IMR-90 (cell line): Measurements from ENCODE around the gene SH3RF1. TPM values are rescaled to one million over a fixed set of nuclear protein-coding genes. Genes with fewer than 3 reads are reported as not detected.
A peak's percentile ranks its signal among the peaks of the same experiment; 100 is the strongest.

ENCODE experiments used
- ATAC-seq: fragments of 200-7000 bp; cut with Tn5 transposase; 2 replicates; pipeline ENCODE4 v1.9.1; 2020; ENCODE audit warnings: low read depth, mild to moderate bottlenecking, moderate library complexity
- BruUV-seq: library from RNA; stranded (reverse); fragments of 400-500 nt; replicated peaks from 2 replicates; lab custom pipeline; 2021; lab: Mats Ljungman, UMichigan
- CTCF ChIA-PET: fragments of 300-600 bp; formaldehyde crosslinking; extraction: SDS; loops from one replicate; lab custom pipeline; 2021; ENCODE audit warnings: antibody characterized with exemption; lab: Yijun Ruan, JAX
- POLR2A ChIA-PET: fragments of 300-600 bp; sonication (Branson Sonifier 250); formaldehyde crosslinking; loops from one replicate; lab custom pipeline; 2022; ENCODE audit warnings: antibody characterized with exemption; ENCODE audit not compliant: unreplicated experiment; lab: Charles Lee
- DNase-seq: peaks from one replicate; pipeline ENCODE4 v3.0.0; 2013
- H2AFZ ChIP-seq: replicated peaks from 2 replicates; pipeline ENCODE3; 2013; ENCODE audit warnings: low read length, mild to moderate bottlenecking; ENCODE audit not compliant: poor library complexity
- H2AK5ac ChIP-seq: 2 replicates; pipeline ENCODE4 v1.6.1; 2013; ENCODE audit warnings: low read depth, low read length, inconsistent platforms
- H2AK9ac ChIP-seq: replicated peaks from 2 replicates; pipeline ENCODE3; 2013; ENCODE audit warnings: mild to moderate bottlenecking, low read depth, low read length, moderate library complexity; ENCODE audit not compliant: poor library complexity
- H2BK120ac ChIP-seq: 2 replicates; pipeline ENCODE4 v1.6.1; 2013; ENCODE audit warnings: low read depth, low read length, inconsistent platforms
- H2BK15ac ChIP-seq: 3 replicates; pipeline ENCODE4 v1.6.1; 2013; ENCODE audit warnings: low read depth, low read length, inconsistent platforms
- H2BK20ac ChIP-seq: 2 replicates; pipeline ENCODE4 v1.6.1; 2013; ENCODE audit warnings: low read depth, mild to moderate bottlenecking, inconsistent platforms, low read length, moderate library complexity
- H2BK5ac ChIP-seq: 2 replicates; pipeline ENCODE4 v1.6.1; 2013; ENCODE audit warnings: mild to moderate bottlenecking, low read depth, low read length, inconsistent platforms; ENCODE audit not compliant: poor library complexity, severe bottlenecking
- H3K14ac ChIP-seq: replicated peaks from 2 replicates; pipeline ENCODE4 v1.6.1; 2013; ENCODE audit warnings: low read depth, low read length, inconsistent platforms
- H3K18ac ChIP-seq: 2 replicates; pipeline ENCODE4 v1.6.1; 2013; ENCODE audit warnings: low read depth, low read length, control low read depth
- H3K23ac ChIP-seq: 2 replicates; pipeline ENCODE4 v1.6.1; 2013; ENCODE audit warnings: low read depth, low read length, inconsistent platforms
- H3K27ac ChIP-seq: 2 replicates; pipeline ENCODE4 v1.5.1; 2013; ENCODE audit warnings: mild to moderate bottlenecking, control low read depth, low read length; ENCODE audit not compliant: insufficient read depth
- H3K27me3 ChIP-seq: 2 replicates; pipeline ENCODE4 v1.6.1; 2013; ENCODE audit warnings: low read length; ENCODE audit not compliant: control insufficient read depth, insufficient read depth
- H3K36me3 ChIP-seq: 2 replicates; pipeline ENCODE4 v1.6.1; 2013; ENCODE audit warnings: low read length, mixed read lengths; ENCODE audit not compliant: control insufficient read depth, insufficient read depth
- H3K4ac ChIP-seq: 2 replicates; pipeline ENCODE4 v1.6.1; 2013; ENCODE audit warnings: low read depth, low read length, inconsistent platforms
- H3K4me1 ChIP-seq: 2 replicates; pipeline ENCODE4 v1.6.1; 2013; ENCODE audit warnings: low read length, mixed read lengths; ENCODE audit not compliant: control insufficient read depth, insufficient read depth
- H3K4me2 ChIP-seq: 2 replicates; pipeline ENCODE4 v1.6.1; 2013; ENCODE audit warnings: low read depth, mild to moderate bottlenecking, control low read depth, low read length, moderate library complexity
- H3K4me3 ChIP-seq: 2 replicates; pipeline ENCODE4 v1.5.1; 2013; ENCODE audit warnings: low read depth, mild to moderate bottlenecking, control low read depth, low read length, moderate library complexity; ENCODE audit not compliant: insufficient read depth
- H3K56ac ChIP-seq: 2 replicates; pipeline ENCODE4 v1.6.1; 2013; ENCODE audit warnings: low read length, inconsistent platforms; ENCODE audit not compliant: insufficient read depth; ENCODE audit errors: extremely low read depth
- H3K79me1 ChIP-seq, 2 experiments: 2 replicates each; pipeline ENCODE4 v1.6.1; 2013; ENCODE audit warnings: low read length in 2 of 2, inconsistent platforms in 1 of 2, low read depth in 1 of 2
- H3K9ac ChIP-seq: 2 replicates; pipeline ENCODE4 v1.6.1; 2013; ENCODE audit warnings: low read depth, low read length, control low read depth
- H3K9me1 ChIP-seq: 2 replicates; pipeline ENCODE4 v1.6.1; 2013; ENCODE audit warnings: low read length, inconsistent platforms; ENCODE audit not compliant: insufficient read depth
- H3K9me3 ChIP-seq: 2 replicates; pipeline ENCODE4 v1.6.1; 2013; ENCODE audit warnings: low read length; ENCODE audit not compliant: control insufficient read depth, insufficient read depth
- H4K20me1 ChIP-seq: 2 replicates; pipeline ENCODE4 v1.6.1; 2013; ENCODE audit warnings: low read length, inconsistent platforms; ENCODE audit not compliant: insufficient read depth
- H4K5ac ChIP-seq: 2 replicates; pipeline ENCODE4 v1.6.1; 2013; ENCODE audit warnings: mild to moderate bottlenecking, low read depth, low read length, control low read depth
- H4K8ac ChIP-seq, 2 experiments: 2 replicates each; pipeline ENCODE4 v1.6.1; 2013; ENCODE audit warnings: low read depth in 2 of 2, low read length in 2 of 2, control low read depth in 1 of 2, inconsistent platforms in 1 of 2
- H4K91ac ChIP-seq: 2 replicates; pipeline ENCODE4 v1.6.1; 2013; ENCODE audit warnings: low read depth, low read length, inconsistent platforms; ENCODE audit not compliant: insufficient read depth
- FOS ChIP-seq: fragments of 150-350 bp; IDR thresholded peaks from 2 replicates; pipeline ENCODE4 v1.6.1; 2016; ENCODE audit warnings: low read depth, low read length
- WGBS, 2 experiments: methylation state at CpG; one replicate each; pipeline versions ENCODE4 v1.1.5 to v1.1.7; 2013; ENCODE audit warnings: missing lambda C conversion rate in 2 of 2; ENCODE audit not compliant: insufficient read length in 1 of 2; ENCODE audit errors: extremely low coverage in 2 of 2; 5-methylcytosine and 5-hydroxymethylcytosine counted together
- dilution Hi-C: fragments of 300-500 bp; cut with HindIII; formaldehyde crosslinking; loops from one replicate; pipeline ENCODE4 v1.14.3; 2018; ENCODE audit warnings: low sequenced_read_pairs; ENCODE audit not compliant: unreplicated experiment
- in situ Hi-C: fragments of 300-500 bp; cut with MboI; formaldehyde crosslinking; loops from 3 replicates; pipeline ENCODE4 v1.14.3; 2019; ENCODE audit warnings: low sequenced_read_pairs, inconsistent platforms, mixed read lengths
- intact Hi-C: fragments of 100-400 bp; cut with micrococcal nuclease; formaldehyde crosslinking; loops from 2 replicates; pipeline ENCODE4 v1.10.0; 2022
- polyA plus RNA-seq, 3 experiments: library from polyadenylated mRNA; depleted of rRNA; stranded (reverse); fragments of >200 nt; gene quantifications; 2 replicates each; pipeline ENCODE4 v1.2.3, GENCODE V29; 2012; ENCODE audit warnings: low replicate concordance in 1 of 3
- total RNA-seq: library from RNA; depleted of rRNA; stranded (reverse); fragments of >200 nt; gene quantifications from 2 replicates; pipeline ENCODE4 v1.2.3, GENCODE V29; 2012
- TF ChIP-seq, protein P1 (sequence below): fragments of 150-350 bp; IDR thresholded peaks from 2 replicates; pipeline ENCODE4 v1.6.1; 2016; ENCODE audit warnings: low read depth, mild to moderate bottlenecking, low read length, moderate library complexity, borderline replicate concordance

SH3RF1 gene
- total and polyA plus RNA-seq, 2 of the 4 experiments (the other 2 are of a cell fraction): 22.0 to 29.8 TPM

DNA sequence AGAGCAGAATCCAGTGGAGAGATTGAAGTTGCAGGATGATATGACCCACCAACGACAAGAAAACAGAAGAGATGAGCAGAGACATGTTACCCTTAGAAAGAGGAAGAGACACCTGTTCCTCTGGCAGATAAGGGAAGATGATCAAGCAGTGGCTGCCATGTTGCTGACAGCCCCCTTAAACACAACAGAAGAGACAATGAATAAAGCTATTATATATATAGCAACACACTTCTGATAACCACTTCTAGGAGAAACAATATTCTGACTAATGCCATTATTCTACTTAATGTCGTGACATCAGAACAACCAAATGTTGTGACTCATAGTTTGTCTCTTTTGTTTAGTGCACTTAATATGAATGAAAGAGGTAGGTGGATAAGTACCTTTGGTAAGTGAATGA is 44.9 kb downstream of the SH3RF1 start:
- ATAC-seq: no peak
- CTCF ChIA-PET: interaction anchor here (0.9 kb wide), 1 partner anchor 38 kb away, joined by 3 read pairs; no protein-coding TSS in a partner anchor
- no peak overlapping the region for H3K4me3 ChIP-seq

More for the DNA sequence above, 44.9 kb downstream of the SH3RF1 start:
- H4K5ac ChIP-seq: peak overlapping the region; percentile 76; the same call in 1 of the 2 replicates
- peak overlapping the region; percentile 40; the same call in 1 of the 2 replicates for H3K23ac ChIP-seq
- TF ChIP-seq FOS: 0 out of 2 replicates have a peak, but pooled peaks have one; percentile 45
- TF ChIP-seq, protein P1, sequence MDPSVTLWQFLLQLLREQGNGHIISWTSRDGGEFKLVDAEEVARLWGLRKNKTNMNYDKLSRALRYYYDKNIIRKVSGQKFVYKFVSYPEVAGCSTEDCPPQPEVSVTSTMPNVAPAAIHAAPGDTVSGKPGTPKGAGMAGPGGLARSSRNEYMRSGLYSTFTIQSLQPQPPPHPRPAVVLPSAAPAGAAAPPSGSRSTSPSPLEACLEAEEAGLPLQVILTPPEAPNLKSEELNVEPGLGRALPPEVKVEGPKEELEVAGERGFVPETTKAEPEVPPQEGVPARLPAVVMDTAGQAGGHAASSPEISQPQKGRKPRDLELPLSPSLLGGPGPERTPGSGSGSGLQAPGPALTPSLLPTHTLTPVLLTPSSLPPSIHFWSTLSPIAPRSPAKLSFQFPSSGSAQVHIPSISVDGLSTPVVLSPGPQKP: no peak
- intact Hi-C loops: no loop called here
- WGBS, 2 experiments: no CpG with 5 or more reads among the region's 2 CpGs
- H3K36me3 ChIP-seq: peaks cover 2% of the 10 kb centered on the region; the same call in 1 of the 2 replicates
- no peak overlapping the region for H3K56ac ChIP-seq
- H2AFZ ChIP-seq: no peak overlapping the region
- H2AK9ac ChIP-seq: no peak overlapping the region
- H2BK20ac ChIP-seq: peak overlapping the region; percentile 82
- H4K91ac ChIP-seq: peak overlapping the region; percentile 9
- H3K9me3 ChIP-seq: no peaks in the 10 kb centered on the region
- peak overlapping the region; percentile 49 for H2AK5ac ChIP-seq
- peak overlapping the region; percentile 80 for H2BK120ac ChIP-seq
- H3K27me3 ChIP-seq: no peaks in the 10 kb centered on the region
- H3K4ac ChIP-seq: peak overlapping the region; percentile 65
- peak overlapping the region; percentile 62 for H3K27ac ChIP-seq
- peak overlapping the region; percentile 72 for H2BK5ac ChIP-seq
- H3K9ac ChIP-seq: no peak overlapping the region
- H2BK15ac ChIP-seq: peak overlapping the region; percentile 21; the same call in 1 of the 3 replicates
- peak overlapping the region; percentile 53 for H3K14ac ChIP-seq
- dilution Hi-C loops: no loop called here
- peaks cover 28% of the 10 kb centered on the region for H3K9me1 ChIP-seq
- DNase-seq: peak; percentile 60
- POLR2A ChIA-PET: no interaction called here
- H3K4me1 ChIP-seq: peaks cover 27% of the 10 kb centered on the region
- peak overlapping the region; percentile 85; the same call in 1 of the 2 replicates for H3K18ac ChIP-seq
- peaks cover 26% of the 10 kb centered on the region; the same call in 1 of the 2 replicates for H4K20me1 ChIP-seq
- no TSS peak for BruUV-seq
- H3K79me1 ChIP-seq: peaks cover 24 to 69% of the 10 kb centered on the region in 2 experiments
- H3K4me2 ChIP-seq: peak overlapping the region; percentile 76; the same call in 1 of the 2 replicates
- H4K8ac ChIP-seq: peak overlapping the region; percentile 6 to 70
- in situ Hi-C loops: no loop called here
